GM03348 (cell line): ENCODE results near the gene HSD17B3.
"Not testable (repeated sequence)": the region's sequence is repeated elsewhere in the genome, so short reads cannot be mapped to it uniquely, and the experiment has no call there.

Source experiments
- DNase-seq: peaks from one replicate; pipeline ENCODE4 v3.0.0; 2012; ENCODE audit warnings: low spot score

HSD17B3 gene

DNA sequence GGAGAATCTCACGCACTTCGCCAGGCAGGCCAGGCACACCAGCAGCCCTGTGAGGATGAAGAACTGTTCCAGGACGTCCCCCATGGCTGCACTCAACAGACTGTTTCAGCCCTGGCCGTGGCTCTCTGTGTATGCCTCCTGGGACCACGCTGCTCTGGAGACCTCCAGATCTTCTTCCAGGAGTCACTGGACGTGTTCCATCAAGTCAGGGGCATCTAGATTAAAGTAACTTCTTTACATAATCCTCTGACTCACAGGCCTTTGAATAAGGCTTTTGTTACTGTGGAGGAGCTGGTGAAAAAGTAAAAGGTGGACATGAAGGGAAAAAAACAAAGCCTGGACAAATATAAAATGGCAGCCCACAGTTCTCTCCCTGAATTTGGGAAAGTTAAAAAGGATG is at the start of gene HSD17B3:
Gene HSD17B3 (minus strand): TSS at position 156 of the 400 bp plus-strand sequence. CDS start 72 bp downstream, at position 84.
- no peak for DNase-seq

DNA sequence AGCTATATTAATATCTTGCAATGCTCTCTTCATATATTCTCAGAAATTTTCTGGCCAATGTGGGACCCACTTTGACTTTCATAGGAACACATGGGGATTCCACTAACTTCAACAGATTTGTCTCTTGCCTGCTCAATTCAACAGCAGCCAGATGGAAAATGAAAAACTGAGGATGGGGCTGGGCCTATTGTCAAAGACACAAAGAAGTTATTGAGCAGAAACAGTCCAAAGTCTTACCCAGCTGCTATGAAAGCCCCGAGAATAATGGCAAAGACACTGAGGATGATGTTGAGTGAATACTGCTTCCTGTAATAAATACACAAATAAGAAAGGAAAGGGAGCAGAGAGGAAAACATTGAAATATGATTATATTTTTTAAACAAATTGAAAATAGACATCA is 48.9 kb upstream of the HSD17B3 start:
- DNase-seq = no peak

DNA sequence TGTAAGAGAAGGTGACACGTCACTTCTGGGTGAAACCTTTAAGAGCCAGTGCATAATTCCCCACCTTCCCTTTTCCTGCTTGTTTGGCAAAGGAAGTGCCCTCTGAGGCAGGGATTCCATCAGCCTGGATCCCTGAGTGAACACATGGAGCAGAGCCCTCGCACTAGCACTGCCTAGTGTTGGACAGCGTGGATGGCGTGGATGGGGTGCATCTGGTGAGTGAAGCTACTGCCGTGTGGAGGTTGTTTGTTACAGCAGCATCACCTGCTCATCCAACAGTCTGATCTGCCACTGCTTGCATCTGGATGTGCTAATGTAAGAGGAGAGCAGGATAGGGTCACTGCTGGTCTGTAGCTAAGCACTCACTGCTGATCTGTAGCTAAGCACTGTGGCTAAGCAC is 46.3 kb upstream of the HSD17B3 start:
- no peak for DNase-seq

DNA sequence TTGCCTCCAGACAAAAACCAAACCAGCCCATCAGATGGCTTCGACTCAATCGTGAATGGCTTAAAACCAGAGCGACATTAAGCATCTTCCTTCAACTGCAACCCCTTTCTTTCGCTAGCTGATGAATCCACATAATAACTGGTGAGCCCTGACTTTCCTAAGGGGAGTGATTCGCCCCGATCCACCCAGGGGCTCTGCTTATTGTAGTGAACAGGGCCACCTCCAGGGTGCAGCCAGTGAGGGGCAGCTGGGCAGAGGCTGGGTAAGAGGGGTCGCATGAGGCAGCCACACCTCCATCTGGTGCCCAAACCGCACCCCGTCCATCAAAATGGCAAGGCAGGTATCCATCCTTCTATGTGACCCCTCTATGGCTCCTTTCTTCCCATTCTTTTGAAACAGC is 43.6 kb upstream of the HSD17B3 start:
- no peak for DNase-seq

DNA sequence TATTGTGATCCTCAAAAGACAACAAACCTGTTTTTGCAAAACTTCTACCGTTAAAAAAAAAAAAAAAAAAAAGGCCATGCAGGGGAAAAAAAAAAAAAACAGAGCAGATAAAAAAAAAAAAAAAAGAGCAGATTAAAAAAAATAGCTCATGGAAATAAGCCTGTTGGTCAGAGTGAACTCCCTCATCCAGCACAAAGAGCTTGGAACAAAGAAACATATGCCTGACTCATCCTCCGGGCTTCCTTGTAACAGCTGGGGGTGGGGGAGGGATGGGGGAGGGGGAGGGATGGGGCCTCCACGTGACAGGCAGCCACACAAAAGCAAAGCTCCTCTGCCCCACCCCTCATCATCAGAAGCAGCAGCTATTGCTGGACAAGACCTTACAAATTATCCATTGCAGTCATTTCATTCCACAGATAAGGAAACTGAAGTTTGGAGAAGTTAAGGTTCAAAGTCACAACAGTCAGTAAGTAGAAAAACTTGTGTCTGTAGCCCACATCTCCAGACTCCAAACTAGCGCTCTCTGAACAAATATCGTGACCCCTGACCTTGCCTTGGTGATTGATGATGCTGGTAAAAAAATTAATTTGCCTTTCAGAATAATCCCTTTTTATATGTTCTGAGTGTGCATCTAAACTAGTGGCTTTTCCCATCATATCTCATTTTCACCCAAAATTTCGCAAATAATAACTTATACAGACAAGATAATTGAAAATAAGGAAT is 42.6 kb upstream of the HSD17B3 start:
- DNase-seq = peak; percentile 92

DNA sequence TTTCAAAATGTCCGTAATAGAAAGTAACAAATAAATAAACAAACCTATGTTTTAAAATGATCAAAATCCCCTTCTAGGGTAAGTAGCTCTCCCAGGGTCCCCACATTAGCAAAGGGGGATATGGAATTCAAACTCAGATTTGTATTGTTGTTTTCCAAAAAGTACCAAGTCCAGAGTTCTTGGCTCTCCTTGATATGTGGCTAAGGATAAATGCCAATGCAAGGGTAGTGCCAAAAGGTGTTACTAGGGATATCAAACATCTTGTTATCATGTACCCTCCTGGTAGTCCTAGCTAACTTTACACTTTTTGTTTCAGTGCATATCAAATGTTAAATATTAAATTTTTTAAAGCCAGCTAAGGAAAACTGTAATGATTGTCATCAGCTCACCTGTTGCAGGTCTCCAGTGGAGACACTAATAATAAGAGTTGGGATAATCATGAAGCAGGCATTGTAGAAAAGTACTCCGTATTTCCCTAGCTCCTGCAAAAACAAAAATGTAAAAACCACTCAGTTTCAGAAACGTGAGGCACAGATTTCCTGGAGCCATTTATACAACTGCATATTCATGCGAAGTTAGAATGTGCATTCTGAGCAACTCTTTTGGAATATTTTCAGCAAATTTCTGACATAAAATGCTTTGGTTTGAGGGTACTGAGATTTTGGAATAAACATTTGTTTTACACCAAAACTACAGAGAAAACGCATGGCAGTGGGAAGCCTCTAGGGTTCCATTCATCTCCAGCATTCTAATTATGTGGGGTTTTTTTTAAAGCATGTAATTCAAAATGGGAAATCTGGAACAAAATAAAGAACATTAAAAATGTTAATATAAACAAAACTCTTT is 41.8 kb upstream of the HSD17B3 start:
- DNase-seq = no peak

DNA sequence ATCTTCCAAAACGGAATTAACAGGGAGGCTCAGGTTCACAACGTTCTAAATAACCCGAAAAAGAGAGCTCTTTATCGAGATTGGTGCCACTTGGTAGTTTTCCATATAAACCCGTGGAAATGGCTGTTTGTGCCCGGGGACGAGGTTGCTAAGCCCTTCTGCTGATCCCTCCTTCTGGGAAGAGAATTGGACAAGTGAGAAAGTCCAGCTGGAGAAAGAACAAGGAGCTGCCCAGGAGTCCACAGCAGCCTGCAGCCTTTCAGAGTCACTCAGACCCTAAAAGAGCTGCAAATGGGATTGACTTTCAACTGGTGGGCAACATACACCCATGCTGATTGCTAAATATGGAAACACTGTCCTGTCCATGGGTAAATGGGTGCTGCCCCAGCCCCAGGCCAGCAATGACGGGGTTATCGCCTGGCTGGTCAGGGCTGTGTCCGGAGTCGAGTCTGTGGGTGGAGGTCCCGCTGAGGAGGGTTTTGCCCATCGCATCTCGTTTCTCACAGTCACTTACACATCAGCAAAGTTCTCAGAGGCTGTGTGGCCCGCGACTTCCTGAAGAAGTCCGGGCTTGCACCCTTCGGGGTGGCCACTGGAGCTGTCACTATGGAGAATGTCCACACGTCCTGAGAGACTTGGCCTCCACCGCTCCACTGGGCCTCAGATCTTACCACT is 40.7 kb upstream of the HSD17B3 start:
- no peak for DNase-seq

DNA sequence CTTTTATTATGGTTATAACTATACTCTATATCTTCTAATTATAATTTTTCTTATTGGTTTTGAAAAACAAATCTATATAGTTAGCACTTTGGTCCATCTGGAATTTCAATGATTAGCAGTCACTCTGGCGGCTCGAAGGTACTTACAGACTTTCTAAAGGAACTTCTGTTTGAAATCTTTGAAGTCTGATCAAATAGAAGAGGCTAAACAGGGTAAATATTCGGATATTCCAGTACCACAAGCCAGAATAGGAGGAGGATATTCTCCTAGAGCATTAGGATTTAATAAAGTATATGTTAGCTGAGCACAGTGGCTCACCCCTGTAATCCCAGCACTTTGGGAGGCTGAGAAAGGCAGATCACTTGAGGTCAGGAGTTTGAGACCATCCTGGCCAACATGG is 38.7 kb upstream of the HSD17B3 start:
- DNase-seq = no peak

DNA sequence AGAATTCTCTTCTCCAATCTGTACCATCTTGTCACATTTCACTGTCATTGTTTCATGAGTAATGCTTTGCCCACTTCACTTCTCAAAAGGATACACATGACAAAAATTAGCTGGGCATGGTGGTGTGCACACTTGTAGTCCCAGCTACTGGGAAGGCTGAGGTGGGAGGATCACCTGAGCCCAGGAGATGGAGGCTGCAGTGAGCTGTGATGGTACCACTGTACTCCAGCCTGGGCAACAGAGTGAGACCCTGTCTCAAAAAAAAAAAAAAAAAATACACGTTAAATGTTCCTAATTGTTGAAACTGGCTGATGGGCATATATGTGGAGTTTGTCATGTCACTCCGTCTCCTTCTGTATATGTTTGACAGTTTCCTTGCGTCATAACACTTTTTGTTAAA is 36.3 kb upstream of the HSD17B3 start:
- no peak for DNase-seq

DNA sequence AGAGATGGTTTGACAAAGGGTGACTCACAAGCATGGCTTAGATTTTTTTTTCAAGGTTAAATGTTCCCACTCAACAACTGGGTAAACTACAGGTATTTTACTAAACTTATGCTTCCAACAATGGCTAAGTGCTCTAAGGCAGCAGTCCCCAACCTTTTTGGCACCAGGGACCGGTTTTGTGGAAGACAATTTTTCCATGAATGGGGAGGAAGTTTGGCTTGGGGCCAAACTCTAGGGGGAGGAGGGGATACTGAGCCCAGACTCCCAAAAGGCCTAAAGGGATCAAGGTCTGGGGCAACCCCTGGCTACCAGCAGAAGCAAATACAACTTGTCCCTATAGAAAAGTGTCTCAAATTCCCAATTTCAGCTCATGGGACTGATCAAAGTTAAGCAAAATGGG is 32.0 kb upstream of the HSD17B3 start:
- no peak for DNase-seq

DNA sequence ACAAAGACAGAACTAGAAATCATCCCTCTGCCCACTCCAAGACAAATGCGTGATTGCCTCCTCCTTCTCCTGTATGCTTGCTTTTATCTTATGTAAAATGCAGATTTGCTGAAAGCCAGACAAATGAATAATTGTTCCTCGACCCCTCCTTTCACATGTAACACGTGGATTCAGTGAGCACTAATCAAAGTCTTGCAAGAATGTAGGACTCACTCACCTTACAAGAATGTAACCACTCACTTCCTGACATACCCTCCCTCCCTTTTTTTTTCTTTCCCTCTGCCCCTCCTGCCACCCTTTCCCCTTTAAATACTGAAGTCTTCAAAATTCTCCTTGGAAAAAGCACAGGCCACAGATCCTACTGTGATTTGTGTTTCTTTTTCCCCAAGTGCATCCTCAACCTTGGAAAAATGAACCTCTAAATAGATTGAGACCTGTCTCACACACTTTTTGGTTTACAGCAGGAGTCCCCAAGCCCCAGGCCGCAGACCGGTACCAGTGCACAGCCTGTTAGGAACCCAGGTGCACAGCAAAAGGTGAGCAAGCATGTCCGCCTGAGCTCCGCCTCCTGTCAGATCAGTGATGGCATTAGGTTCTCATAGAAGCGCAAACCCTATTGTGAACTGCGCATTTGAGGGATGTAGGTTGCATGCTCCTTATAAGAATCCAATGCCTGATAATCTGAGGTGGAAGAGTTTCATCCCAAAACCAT is 29.4 kb upstream of the HSD17B3 start:
- no peak for DNase-seq

DNA sequence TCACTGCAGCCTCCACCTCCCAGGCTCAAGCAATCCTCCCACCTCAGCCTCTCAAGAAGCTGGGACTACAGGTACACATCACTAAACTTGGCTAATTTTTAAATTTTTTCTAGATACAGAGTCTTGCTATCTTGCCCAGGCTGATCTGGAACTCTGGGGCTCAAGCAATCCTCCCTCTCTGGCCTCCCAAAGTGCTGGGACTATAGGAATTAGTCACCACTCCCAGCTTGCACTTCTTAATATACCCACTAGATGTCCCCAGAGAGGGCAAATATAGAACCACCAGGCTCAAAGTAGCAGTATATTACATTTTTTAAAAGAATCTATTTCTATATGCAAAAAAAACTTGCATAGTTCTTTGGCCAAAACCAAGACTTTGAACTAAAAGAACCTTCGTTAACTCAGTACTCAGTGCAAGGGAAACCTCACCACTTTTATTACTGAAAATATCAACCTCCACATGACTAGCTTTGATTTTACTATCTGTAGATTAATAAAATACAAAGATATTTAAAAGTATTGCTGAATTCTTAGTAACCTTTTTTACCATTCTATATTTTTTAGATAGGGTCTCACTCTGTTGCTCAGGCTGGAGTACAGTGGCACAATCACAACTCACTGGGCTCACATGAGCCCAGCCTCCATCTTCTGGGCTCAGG is 25.8 kb upstream of the HSD17B3 start:
- peak; percentile 79 for DNase-seq

DNA sequence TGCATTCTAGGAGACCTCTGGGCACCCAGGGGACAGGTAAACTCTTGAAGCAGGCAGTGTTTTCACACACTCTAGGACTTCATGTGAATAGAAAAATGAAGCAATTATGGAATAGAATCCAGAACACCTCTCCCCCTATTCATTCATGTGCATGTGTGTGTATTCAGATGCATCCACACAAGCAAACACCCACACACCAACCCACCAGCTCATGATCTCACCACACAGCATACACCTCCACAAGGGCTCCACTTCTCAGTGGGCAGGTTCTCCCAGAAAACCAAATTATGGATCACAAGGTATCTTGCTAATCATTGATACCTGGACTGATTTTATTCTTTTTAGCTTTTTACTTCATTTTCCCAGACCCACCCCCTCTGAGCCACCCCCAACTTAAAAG is 21.2 kb upstream of the HSD17B3 start:
- no peak for DNase-seq

DNA sequence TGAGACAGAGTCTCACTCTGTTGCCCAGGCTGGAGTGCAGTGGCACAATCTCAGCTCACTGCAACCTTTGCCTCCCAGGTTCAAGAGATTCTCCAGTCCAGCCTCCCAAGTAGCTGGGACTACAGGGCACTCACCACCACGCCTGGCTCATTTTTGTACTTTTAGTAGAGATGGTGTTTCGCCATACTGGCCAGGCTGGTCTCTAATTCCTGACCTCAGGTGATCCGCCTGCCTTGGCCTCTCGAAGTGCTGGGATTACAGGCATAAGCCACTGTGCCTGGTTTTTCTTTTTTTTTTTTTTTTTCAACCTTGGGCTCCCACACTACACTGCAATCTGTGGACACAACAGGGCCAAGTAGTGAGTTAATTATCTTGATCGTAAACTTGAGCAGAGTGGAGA is 20.8 kb upstream of the HSD17B3 start:
- DNase-seq = not testable (repeated sequence)

DNA sequence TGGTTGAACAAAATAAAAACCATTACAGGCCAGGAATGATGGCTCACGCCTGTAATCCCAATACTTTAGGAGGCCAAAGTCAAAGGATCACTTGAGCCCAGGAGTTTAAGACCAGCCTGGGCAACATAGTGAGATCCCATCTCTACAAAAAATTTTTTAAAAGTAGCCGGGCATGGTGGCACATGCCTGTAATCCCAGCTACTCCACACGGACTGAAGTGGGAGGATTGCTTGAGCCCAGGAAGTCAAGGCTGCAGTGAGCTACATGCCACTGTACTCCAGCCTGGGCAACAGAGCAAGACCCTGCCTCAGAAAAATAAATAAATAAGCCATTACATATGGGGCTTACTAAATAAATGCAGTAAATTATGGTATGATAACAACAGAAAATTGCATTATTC is 20.2 kb upstream of the HSD17B3 start:
- DNase-seq = not testable (repeated sequence)

DNA sequence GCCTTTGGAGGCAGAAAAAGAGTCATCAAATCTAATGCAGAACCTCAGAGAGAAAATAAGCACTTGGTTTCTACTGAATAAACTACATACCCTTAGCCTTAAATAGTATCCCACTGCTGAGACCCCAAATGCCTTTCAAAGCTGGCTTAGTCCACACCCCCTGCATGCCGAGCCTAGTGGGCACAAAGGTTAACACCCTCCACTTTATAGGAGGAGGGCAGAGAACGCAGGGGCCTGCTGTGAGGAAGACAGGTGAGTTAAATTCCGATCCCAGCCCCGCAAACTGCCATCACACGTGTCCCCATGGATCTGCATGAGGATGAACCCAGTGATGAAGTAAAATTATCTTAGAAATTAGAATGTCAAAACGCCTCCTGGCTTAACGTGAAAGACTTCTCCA is 19.5 kb upstream of the HSD17B3 start:
- no peak for DNase-seq

DNA sequence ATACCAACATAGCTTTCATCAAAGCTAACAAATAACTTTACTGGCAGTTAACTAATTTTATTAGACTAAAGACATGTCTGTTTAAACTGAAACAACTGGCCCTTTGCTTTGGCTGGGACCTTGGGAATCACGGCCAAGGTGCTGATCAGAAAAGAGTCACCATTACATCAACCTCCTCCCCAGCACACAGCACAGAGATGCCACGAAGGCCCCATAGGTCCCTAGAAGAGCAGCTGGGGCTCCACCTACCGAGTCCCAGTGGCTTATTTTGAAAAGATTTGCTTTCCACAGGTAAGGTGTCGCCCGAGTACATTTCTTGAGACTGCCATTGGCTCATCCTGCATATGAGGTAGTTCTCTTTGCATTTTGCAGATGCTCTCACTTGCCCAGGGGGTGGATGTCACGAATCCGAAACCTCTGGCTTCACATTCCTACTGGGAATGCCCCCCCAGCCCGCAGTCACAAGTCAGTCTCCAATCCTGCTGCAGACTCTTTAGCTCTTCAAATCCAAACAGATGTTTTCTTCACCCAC is 18.8 kb upstream of the HSD17B3 start:
- no peak for DNase-seq

DNA sequence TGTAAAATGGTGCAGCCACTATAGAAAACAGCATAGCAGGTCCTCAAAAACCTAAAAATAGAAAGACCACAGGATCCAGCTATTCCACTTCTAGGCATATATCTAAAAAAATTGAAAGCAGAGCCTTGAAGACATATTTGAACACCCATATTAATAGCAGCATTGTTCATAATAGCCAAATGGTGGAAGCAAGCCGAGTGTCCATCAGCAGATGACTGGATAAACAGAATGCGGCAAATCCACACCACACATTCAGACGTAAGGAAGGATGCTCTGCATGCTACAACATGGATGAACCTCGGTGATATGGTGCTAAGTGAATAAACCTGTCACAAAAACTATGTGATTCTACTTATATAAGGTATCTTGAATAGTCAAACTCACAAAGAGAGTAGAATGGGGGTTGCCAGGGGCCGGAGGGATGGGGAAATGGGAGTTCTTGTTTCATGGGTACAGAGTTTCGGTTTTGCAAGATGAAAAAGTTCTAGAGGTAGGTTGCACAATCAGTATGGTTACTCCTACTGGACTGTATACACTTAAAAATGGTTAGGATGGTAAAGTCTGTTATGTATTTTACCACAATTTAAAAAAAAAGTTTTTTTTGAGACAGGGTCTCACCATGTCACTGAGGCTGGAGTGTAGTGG is 17.1 kb upstream of the HSD17B3 start:
- no peak for DNase-seq

DNA sequence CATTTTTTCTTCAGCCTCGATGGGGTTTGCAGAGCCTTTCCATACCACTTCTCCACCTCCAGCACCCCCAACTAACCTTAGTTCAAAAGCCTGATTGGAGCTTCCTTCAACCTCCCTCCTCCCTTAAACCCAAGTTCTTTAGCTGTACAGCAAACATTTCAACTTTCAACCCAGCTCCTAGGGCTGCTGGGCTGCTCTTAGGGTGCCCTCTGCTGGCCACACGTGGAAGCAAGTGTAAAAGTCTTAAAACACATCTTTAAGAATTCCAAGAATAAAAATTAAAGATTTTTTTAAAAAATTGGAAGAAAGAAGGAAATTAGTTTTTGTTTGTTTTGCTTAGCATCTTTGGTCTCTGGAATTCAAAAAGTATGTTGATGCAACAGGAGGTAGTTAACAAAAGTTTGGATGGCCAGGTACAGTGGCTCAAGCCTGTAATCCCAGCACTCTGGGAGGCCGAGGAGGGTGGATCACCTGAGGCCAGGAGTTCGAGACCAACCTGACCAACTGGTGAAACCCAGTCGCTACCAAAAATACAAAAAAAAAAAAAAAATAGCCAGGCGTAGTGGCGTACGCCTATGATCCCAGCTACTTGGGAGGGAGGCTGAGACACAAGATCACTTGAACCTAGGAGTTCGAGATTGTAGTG is 15.5 kb upstream of the HSD17B3 start:
- peak; percentile 81 for DNase-seq

DNA sequence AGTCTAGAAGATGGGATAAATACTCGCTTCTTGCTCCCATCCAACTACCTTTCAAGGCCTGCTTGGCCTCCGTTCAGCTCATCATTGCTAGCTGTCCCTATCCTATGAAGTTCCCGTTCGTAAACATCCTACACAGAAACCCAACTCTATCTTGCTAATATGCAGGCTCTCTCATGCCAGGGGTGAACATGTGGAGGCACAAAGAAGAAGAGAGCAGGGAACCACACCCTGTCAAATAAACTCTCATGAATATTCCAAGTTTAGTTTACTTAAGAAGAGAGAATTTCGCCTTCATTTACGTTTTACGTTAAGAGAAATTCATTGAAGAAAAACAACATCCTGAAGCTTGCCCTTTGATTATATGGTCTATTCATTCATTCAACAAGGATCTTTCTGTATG is 7.9 kb upstream of the HSD17B3 start:
- no peak for DNase-seq
